Measurements from ENCODE around the gene SPTY2D1.
"Not testable (repeated sequence)": the region's sequence is repeated elsewhere in the genome, so short reads cannot be mapped to it uniquely, and the experiment has no call there.

Gene SPTY2D1

DNA sequence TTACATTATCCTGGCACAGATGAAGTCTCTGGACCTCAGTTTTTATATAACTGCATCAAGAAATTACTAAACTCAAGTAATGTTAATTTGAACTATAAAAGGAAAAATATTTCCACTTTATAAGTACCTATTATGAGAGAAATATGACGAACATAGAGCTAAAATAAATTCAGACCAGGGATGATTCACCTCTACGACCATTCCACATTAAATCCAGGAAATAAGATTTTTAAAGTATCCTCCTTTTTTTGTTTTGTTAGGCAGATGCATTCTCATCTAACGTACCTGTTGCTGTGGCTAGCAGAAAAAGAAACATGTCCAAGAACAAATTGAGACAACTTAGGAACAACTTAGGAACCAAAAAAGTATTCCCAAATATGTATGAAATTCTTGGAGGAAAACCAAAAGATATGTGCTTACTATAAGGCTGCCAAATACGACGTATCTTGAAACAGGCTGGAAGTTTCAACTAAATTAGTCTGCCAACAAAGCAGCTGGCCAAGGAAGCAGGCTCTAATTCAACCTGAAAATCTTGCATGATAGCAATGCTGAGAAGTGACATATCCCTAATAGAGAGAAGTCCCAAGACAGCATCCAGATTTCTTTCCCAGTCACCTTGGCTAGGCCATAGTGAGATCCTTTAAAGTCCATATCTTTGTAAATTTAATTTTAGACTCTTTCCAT is 15.7 kb downstream of the SPTY2D1 start:
- DNase-seq (ENCODE audit: low read depth in 2 of 2), result no peak

DNA sequence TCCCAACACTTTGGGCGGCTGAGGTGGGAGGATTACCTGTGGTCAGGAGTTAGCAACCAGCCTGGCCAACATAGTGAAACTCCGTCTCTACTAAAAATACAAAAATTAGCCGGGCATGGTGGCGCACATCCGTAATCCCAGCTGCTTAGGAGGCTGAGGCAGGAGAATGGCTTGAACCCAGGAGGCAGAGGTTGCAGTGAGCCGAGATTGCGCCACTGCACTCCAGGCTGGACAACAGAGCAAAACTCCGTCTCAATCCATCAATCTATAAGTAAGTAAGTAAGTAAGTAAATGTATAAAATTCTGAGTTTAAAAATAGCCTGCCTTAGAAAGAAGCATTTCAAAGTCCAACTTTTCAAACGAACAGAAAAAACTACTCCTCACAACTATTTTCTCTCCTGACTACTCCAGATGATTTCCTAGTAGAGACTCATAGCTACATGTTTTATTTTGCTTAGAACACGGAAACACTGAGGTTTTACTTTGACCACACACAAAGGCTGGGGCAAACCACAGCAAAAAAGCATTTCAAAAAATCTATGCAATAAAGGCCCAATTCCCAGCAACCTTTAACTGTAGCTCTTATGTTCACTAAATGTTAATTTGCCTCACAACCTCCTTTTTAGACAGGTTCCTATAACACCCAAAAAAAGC is 16.3 kb downstream of the SPTY2D1 start:
- DNase-seq (ENCODE audit: low read depth in 2 of 2), result peak in 1 of 2 donors; percentile 7

DNA sequence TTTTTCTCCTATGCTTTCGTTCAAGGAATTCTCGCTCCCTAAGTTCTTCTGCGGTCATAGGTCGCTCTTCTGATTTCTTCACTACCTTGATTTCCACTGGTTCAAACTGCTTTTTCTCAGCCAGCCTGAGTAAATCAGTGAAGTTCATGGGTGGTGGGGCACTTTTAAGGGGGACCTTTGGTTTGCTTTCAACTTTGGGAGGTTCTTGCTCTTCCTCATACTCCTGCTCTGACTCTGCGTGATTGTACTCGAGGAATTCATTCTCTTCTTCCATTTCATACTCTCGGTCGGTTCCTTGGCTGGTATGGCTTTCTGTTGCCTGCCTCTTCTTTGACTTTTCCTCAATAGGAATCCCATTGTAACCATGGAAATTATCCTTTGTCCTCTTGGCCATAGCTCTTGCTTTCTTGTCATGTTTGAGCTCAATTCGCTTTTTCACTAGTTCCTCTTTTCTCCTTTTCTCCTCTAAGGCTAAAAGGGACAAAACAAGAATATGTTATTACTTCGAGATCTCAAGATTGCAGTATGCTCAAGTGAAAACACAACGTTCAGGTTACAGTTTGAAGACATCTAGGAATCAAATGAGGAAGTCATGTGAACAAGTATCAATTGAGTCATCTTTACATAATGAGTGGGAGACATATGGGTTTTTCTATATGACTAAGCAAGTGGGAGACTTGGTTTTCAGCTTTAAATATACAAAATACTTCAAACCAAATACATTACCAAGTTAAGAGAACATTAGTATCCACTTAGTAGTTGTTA is 18.3 kb downstream of the SPTY2D1 start:
- no peak for DNase-seq (ENCODE audit: low read depth in 2 of 2)

DNA sequence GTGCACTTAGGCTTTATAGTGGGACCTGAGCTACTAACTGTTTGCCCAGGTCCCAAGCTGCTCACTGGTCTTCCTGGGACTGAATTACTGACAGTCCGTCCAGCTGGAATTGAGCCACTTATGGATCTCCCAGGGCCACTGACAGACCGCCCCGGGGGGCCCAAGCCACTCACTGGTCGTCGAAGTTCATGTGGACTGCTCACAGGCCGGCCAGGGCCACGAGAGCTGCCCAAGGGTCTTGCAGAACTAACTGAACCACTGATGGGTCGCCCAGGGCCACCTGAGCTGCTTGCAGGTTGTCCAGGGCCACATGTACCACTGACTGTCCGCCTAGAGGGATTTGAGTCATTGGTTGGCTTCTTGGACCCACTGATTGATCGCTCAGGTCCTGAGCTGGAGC is 19.5 kb downstream of the SPTY2D1 start:
- no peak for DNase-seq (ENCODE audit: low read depth in 2 of 2)

DNA sequence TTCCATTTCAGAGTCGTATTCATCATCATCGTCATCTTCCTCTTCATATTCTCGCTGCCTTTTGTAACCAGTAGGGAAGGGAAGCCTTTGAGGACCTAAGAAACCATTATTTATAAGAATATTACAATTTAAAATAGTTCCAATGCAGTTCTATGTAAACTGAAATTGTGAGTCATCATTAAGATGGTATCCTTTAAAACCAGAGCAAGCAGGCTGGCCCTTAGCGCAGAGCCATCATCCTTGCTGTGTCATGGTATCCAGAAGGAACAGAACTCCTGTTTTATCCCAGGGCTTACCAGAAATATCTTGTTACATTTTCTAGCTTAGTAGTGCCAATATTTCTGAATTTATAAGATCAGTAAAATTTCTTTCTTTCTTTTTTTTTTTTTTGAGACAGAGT is 21.7 kb downstream of the SPTY2D1 start:
- no peak for DNase-seq (ENCODE audit: low read depth in 2 of 2)

DNA sequence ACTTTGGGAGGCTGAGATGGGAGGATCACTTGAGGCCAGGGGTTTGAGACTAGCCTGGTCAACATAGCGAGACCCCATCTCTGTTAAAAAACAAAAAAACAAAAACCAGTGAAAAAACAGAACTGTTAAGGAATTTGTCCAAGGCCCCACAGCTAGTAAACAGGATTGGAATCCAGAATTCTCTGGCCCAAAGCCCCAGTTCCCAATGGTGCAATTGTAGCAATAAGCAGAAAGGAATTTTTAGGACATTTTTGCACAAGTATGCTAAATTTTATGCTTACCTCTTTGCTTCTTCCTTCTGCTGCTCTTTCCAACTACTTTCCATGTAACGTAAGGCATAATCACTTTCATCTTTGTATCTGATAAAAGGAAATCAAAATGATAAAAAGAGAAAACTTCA is 22.9 kb downstream of the SPTY2D1 start:
- DNase-seq (ENCODE audit: low read depth in 2 of 2), result no peak

DNA sequence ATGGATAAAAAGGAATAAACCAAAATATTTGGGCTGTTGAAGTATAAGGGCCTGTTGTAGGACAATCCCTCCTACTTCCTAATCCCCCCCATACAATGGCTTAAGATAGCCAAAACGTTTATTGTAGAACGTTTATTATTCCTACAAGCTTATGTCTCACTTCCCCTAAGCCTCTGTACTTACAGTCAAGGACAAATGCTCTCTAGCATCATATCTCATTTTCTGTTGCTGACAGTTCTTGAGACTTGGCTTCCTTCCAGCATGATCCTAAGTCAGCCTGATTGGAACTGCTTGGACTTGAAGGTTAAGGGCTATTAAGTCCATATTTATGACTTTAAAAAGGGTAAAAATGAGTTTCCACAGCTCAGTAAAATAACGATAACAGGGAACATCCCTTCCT is 25.8 kb downstream of the SPTY2D1 start:
- DNase-seq (ENCODE audit: low read depth in 2 of 2), result no peak

DNA sequence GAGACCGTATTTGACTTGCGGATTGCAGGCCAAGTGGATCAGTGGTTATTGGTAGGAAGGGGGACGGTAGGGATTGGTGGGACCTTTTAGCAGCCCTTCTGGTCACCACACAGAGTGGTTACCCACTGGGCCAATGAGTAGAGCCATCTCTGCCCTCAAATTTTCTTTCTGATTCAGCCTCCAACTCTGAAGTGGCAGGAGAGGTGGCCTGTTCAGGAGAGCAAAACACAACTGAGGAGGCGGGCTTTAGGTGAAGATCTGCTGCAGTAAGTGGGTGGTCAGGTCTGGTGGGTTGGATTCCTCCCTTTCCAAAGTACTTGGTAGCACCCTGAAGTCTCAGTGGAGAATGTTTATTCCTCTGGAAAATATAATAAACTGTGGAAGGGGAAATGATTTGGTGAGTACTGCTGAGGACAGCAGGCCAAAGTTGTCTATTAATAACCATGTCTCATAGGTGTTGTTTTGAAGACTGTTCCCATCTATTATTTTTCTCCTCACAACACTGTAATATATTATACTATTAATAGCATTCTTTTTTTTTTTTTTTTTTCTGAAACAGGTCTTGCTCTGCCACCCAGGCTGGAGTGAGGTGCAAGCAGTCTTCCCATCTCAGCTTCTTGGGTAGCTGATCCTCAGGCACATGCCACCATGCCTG is 33.1 kb downstream of the SPTY2D1 start:
- no peak for DNase-seq (ENCODE audit: low read depth in 2 of 2)

DNA sequence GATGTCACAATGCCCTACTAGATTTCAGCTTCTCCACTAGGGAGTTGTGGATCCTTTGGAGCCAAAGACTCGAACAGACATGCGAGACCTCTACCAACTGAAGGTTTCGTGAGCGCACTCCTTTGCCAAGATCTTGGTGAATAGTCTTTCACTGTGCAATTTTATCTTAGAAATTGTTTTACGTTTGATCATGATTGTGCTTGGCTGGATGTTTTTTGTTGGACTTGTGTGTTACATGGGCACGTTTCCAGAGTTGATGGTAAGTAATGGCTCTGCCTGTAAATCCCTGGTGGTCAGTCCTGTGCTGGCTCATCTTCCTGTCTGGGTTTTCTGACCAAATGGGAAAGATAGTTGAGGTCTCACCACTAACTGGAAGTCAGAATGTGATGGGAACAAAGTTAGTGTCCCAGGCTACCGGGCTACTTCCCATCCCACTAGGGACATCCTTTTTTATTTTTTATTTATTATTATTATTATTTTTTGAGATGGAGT is 34.4 kb downstream of the SPTY2D1 start, which contains the start of gene MISFA:
Gene MISFA, plus strand, starts transcription at position 51 of the 492 bp plus-strand sequence. Its CDS starts 140 bp downstream, at position 191.
- DNase-seq (ENCODE audit: low read depth in 2 of 2), result no peak

DNA sequence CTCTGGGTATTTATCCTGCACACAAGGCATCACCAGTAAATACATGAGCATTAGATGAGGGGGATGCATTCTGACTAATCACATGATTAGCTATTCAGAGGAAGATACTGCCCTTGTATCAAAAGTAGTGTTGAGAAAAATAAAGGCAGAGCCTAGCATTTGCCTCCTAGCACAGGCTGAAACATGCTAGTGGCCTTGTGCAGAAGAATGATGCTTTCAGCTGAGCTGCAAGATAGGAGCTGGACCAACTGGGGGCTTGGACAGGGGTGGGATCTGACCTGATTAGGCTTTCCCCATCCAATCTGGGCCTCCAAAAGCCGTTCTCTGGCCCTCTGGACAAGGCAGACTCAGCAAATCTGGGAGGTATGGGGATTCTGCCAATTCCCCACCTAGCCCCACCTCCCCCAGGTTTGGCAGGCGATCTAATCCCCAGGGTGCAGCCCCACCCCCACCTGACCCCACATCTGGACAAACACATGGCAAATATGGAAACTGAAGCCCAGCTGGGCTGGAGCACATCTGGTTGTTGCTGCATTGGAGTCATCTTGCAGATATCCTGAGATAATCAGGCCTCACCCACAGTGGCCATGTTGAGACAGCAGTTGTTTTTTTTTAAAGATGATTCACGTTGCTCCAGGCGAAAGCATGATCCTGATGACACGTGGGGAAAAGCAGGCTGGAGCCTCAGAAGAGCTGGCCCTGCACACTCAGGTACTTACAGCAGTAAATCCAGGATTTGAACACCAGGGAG is 39.0 kb downstream of the SPTY2D1 start:
- no peak for DNase-seq (ENCODE audit: low read depth in 2 of 2)

DNA sequence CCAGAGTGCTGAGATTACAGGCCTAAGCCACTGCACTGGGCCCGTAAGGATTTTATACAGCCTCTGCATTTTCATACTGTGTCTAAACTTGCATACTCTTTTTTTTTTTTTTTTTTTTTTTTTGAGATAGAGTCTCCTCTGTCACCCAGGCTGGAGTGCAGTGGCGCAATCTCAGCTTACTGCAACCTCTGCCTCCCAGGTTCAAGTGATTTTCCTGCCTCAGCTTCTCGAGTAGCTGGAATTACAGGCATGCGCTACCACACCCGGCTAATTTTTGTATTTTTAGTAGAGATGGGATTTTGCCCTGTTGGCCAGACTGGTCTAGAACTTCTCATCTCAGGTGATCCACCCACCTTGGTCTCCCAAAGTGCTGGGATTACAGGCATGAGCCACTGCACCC is 40.1 kb downstream of the SPTY2D1 start:
- DNase-seq (ENCODE audit: low read depth in 2 of 2), result not testable (repeated sequence)

DNA sequence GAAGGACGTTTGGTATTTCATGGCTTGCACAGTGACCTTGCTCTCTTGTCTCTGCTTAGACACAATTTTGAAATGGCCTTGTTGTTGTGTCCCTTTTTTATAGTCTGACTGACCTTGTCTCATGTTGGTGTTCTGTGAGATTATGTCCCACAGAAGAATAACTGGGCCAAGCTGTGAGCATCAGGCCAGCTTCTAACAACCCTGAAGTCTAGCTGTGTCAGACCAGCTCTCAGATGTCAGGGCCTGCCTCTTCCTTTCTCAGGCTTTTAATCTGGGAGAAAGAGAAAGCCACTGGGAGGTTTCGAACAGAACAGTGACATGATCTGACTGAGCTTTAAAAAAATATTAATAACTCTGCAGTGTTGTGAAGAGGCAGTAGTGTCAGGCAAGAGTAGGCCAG is 43.6 kb downstream of the SPTY2D1 start:
- DNase-seq (ENCODE audit: low read depth in 2 of 2), result no peak

DNA sequence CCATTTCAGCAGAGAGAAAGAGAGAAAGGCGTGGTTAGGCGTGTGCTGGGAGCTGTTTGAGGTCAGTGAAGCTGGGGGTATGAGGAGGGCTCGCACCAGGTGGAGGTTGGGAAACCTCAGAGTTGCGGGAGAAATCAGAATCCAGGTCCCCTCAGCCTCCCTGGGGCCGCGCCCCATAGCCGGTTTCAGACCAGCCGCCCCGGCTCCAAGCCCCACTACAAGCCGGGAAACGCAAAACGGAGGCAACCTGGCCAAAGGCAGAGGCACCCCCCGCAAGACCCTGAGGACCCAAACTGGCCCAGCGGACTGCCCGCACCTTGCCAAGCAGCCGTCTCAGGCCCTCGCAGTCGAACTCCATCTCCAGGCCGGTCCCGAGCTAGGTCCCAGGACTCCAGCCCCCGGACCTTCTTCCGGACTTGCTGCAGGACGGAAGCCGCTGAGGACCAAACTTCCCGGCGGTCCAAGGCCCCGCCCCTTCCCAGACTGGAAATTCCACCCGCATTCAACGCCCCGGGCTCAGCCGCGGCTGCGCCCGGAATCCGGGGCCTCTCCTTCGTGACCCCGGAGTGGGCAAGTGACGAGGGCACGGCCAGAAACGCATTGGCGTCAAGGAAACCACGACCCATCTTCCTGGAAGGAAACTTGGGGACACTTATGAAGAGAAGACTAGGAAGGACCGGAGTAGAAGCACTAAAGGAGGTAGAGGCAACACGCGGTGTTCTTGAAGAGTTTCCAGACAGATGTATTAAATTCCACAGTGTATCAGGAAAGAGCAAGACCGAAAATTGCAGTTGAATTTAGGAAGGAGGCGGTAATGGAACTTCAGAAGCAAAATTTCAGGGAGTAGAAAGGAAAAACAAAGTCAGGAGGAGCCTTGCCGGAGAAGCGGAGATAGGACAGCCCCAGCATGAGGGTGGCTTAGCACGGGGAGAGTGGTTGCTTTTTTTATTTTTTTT is 45.6 kb downstream of the SPTY2D1 start, which contains the start of gene UEVLD:
Gene UEVLD, minus strand, starts transcription at position 438 of the 956 bp plus-strand sequence. Its CDS starts 80 bp downstream, at position 358.
- DNase-seq (ENCODE audit: low read depth in 2 of 2), result peak; percentile 40 to 49

DNA sequence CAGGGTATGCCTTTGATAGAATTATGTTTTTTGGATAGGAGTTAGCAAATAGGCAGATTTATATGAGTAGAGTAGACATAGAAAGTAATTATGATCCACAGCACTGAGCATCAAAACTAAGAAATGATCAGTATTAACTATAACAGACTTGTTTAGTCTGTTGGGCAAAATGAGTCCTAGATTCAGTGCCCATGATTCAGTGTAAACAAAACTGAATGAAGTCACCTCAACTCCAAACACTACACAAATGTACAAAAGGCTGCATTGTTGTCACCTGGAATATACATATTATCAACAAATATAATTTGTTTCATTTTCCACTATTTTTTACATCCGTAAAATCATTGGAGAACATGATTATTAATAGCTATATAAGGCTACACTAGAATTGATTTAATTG is 52.3 kb downstream of the SPTY2D1 start:
- DNase-seq (ENCODE audit: low read depth in 2 of 2), result no peak

DNA sequence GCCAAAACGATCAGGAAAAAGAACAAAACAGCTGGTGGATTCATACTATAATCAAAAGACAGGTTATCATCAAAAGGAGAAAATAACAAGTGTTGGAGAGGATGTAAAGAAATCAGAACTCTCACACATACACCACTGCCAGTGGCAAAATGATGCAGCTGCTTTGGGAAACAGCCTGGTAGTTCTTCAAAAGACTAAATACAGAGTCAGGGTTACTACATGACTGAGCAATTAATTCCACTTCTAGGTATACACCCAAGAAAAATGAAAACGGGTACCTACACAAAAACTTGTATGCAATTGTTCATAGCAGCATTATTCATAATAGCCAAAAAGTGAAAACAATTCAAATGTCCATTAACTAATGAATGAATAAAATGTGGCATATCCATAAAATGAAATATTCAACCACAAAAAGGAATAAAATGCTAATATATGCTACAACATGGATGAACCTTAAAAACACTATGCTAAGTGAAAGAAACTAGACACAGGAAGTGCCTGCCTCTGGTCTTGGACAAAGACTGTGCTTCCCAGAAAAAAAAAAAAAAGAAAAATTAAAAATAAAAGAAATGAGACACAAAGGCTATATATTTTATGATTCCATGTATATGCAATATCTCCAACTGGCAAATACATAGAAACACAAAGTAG is 53.9 kb downstream of the SPTY2D1 start:
- DNase-seq (ENCODE audit: low read depth in 2 of 2), result no peak

DNA sequence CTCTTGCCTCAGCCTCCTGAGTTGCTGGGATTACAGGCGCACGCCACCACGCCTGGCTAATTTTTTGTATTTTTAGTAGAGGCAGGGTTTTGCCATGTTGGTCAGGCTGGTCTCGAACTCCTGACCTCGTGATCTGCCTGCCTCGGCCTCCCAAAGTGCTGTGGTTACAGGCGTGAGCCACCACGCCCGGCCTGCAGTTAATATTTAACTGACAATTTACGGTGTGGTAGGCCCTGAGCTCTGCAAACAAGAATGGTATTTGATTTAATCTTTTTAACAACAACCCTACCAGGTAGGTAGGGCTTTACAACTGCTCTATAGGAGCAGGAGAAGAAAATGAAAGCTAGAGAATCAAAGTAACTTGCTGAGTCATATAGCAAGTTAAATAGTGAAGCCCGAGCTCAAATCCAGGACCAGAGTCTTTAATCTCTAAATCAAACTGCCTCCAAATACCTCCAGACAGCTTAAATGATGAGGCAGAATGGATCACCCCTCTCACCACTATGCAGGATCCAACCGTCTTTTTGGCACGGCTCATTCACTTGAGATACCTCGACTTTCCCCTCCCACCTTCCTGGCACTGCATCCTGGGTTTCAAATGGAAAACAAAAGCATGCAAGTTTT is 55.1 kb downstream of the SPTY2D1 start:
- no peak for DNase-seq (ENCODE audit: low read depth in 2 of 2)

DNA sequence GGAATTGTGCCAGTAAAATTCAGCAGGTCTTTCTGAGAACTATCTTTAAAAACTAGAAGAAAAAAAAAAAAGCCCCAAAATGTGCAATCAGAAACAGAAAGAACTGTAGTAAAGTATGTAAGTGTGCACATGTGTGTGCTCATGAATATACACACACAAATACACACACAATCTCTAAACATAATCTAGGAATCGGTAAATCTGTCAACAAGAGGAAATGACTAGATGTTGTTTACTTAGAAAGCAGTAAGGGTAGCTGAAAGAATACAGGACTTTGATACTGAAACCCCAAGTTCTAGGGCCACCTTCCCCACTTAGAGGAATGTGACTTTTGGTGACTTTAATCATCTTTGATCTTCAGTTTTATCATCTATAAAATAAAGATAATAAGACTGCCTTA is 58.8 kb downstream of the SPTY2D1 start:
- DNase-seq (ENCODE audit: low read depth in 2 of 2), result no peak

DNA sequence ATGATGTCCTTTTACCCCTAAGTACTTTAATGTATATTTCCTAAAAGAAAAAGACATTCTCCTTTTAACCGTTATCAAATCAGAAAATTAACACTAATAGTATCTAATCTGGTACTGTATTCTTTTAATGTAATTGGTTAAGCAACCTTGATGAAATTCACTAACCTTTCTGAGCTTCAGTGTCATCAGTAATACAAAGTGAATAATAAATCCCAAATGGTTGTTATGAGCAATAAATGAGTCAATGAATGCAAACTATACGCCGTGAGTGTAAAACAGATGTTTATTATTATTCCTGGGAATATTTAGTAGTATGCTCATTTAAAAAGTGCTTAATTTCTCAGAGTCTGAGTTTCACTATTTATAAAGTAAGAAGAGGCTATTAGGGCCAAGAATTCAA is 67.1 kb downstream of the SPTY2D1 start:
- DNase-seq (ENCODE audit: low read depth in 2 of 2), result no peak

DNA sequence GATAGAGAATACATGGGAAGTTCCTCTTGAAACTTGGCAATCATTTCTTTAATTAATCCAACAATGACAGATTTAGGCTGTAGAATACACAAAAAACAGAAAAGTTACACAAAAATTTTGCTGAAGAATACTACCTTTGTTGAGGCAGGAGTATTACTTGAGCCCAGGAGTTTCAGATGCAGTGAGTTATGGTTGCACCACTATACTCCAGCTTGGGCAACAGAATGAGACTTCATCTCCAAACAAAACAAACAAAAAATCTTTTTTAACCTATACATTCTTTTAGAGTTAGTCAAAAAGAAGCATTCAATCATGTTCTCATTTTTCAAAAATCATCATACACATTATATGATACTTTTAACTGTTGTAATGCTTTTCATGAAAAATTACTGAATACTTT is 67.7 kb downstream of the SPTY2D1 start:
- no peak for DNase-seq (ENCODE audit: low read depth in 2 of 2)

Data from stimulated activated CD4-positive, alpha-beta T cell treated with anti-CD3 and anti-CD28 coated beads, Interleukin-15, amount 100 ng/mL, for 48 hours (primary cell).